Measurements from ENCODE around the gene SLC22A12.

The SLC22A12 gene

GRCh38 chr11:64627371-64627770 is 36.4 kb downstream of the SLC22A12 start:
- Histone ChIP-seq H3K36me3 (ENCODE audit: low read length) (no peaks in the 10 kb centered on the region), H3F3A (ENCODE audit: insufficient read depth) (no peaks in the 10 kb centered on the region), H2AFZ (ENCODE audit: low read depth, low read length, severe bottlenecking) (no peak overlapping the region), H3K4me2 (ENCODE audit: low read depth, low read length, poor library complexity, severe bottlenecking) (no peak overlapping the region), H3K9ac (ENCODE audit: low read length) (no peak overlapping the region), H3K4me3 (ENCODE audit: insufficient read depth, low read length, poor library complexity, severe bottlenecking) (no peak overlapping the region), H3K27ac (ENCODE audit: low read depth, low read length) (no peak overlapping the region), H3K9me3 (ENCODE audit: insufficient read depth, low read length) (no peaks in the 10 kb centered on the region), H3K9me2 (replicated peaks; ENCODE audit: insufficient read depth, low read length) (no peaks in the 10 kb centered on the region), H3K79me2 (ENCODE audit: insufficient read depth, low read length) (no peaks in the 10 kb centered on the region), H4K20me1 (ENCODE audit: low read depth, low read length) (no peaks in the 10 kb centered on the region), H3K27me3 (ENCODE audit: low read length) (no peaks in the 10 kb centered on the region; the same call in 1 of the 2 replicates)
- TF ChIP-seq, protein P1, sequence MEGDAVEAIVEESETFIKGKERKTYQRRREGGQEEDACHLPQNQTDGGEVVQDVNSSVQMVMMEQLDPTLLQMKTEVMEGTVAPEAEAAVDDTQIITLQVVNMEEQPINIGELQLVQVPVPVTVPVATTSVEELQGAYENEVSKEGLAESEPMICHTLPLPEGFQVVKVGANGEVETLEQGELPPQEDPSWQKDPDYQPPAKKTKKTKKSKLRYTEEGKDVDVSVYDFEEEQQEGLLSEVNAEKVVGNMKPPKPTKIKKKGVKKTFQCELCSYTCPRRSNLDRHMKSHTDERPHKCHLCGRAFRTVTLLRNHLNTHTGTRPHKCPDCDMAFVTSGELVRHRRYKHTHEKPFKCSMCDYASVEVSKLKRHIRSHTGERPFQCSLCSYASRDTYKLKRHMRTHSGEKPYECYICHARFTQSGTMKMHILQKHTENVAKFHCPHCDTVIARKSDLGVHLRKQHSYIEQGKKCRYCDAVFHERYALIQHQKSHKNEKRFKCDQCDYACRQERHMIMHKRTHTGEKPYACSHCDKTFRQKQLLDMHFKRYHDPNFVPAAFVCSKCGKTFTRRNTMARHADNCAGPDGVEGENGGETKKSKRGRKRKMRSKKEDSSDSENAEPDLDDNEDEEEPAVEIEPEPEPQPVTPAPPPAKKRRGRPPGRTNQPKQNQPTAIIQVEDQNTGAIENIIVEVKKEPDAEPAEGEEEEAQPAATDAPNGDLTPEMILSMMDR (IDR thresholded peaks at IDR 0.05; ENCODE audit: insufficient read depth, low read length, poor library complexity, severe bottlenecking), result no peak
- TF ChIP-seq EZH2phosphoT487 (conservative IDR thresholded peaks at IDR 0.05; ENCODE audit: low read length), result no peak

- no peaks in the 10 kb centered on the region for H3F3A ChIP-seq (ENCODE audit: insufficient read depth)
- no peak overlapping the region for H3K4me3 ChIP-seq (ENCODE audit: insufficient read depth, low read length, poor library complexity, severe bottlenecking)
- no peak overlapping the region for H3K4me2 ChIP-seq (ENCODE audit: low read depth, low read length, poor library complexity, severe bottlenecking)
- H3K27ac ChIP-seq (ENCODE audit: low read depth, low read length), result no peak overlapping the region
- no peaks in the 10 kb centered on the region; the same call in 1 of the 2 replicates for H3K27me3 ChIP-seq (ENCODE audit: low read length)
- no peaks in the 10 kb centered on the region for H3K9me3 ChIP-seq (ENCODE audit: insufficient read depth, low read length)
- H3K9me2 ChIP-seq (replicated peaks; ENCODE audit: insufficient read depth, low read length), result no peaks in the 10 kb centered on the region
- H3K79me2 ChIP-seq (ENCODE audit: insufficient read depth, low read length), result no peaks in the 10 kb centered on the region
- TF ChIP-seq, protein P1 (IDR thresholded peaks at IDR 0.05; ENCODE audit: insufficient read depth, low read length, poor library complexity, severe bottlenecking), result no peak
- TF ChIP-seq EZH2phosphoT487 (conservative IDR thresholded peaks at IDR 0.05; ENCODE audit: low read length), result no peak
- H4K20me1 ChIP-seq (ENCODE audit: low read depth, low read length), result no peaks in the 10 kb centered on the region
- no peak overlapping the region for H3K9ac ChIP-seq (ENCODE audit: low read length)
- no peaks in the 10 kb centered on the region for H3K36me3 ChIP-seq (ENCODE audit: low read length)
- no peak overlapping the region for H2AFZ ChIP-seq (ENCODE audit: low read depth, low read length, severe bottlenecking)
Observed at GRCh38 chr11:64628596-64628995, 37.6 kb downstream of the SLC22A12 start.

GRCh38 chr11:64629103-64629502 is 38.1 kb downstream of the SLC22A12 start:
- H3K36me3 ChIP-seq (ENCODE audit: low read length), result no peaks in the 10 kb centered on the region
- H3K27me3 ChIP-seq (ENCODE audit: low read length), result no peaks in the 10 kb centered on the region; the same call in 1 of the 2 replicates

More at GRCh38 chr11:64629103-64629502, 38.1 kb downstream of the SLC22A12 start:
- Histone ChIP-seq H2AFZ (ENCODE audit: low read depth, low read length, severe bottlenecking) (no peak overlapping the region), H4K20me1 (ENCODE audit: low read depth, low read length) (no peaks in the 10 kb centered on the region), H3K9ac (ENCODE audit: low read length) (no peak overlapping the region), H3K9me3 (ENCODE audit: insufficient read depth, low read length) (no peaks in the 10 kb centered on the region), H3F3A (ENCODE audit: insufficient read depth) (no peaks in the 10 kb centered on the region), H3K4me2 (ENCODE audit: low read depth, low read length, poor library complexity, severe bottlenecking) (no peak overlapping the region), H3K27ac (ENCODE audit: low read depth, low read length) (no peak overlapping the region), H3K4me3 (ENCODE audit: insufficient read depth, low read length, poor library complexity, severe bottlenecking) (no peak overlapping the region), H3K79me2 (ENCODE audit: insufficient read depth, low read length) (no peaks in the 10 kb centered on the region), H3K9me2 (replicated peaks; ENCODE audit: insufficient read depth, low read length) (no peaks in the 10 kb centered on the region)
- TF ChIP-seq, protein P1 (IDR thresholded peaks at IDR 0.05; ENCODE audit: insufficient read depth, low read length, poor library complexity, severe bottlenecking), result no peak

Measured in SU-DHL-6 (cell line).